Measurements from ENCODE around the gene GDF10.

GRCh38 chr10:47351899-47352815, 52.2 kb downstream of the GDF10 start:
- TF ChIP-seq POLR2AphosphoS5 (IDR thresholded peaks at IDR 0.05) (no peak), CTCF (IDR thresholded peaks at IDR 0.05; ENCODE audit: poor library complexity, severe bottlenecking) (no peak), EZH2 (IDR thresholded peaks at IDR 0.05; ENCODE audit: borderline replicate concordance, insufficient read depth, low read length, poor library complexity, severe bottlenecking) (no peak), RAD21 (conservative IDR thresholded peaks at IDR 0.05) (no peak), TAF1 (IDR thresholded peaks at IDR 0.05; ENCODE audit: low read depth) (no peak), EP300 (conservative IDR thresholded peaks at IDR 0.05; ENCODE audit: poor library complexity, severe bottlenecking) (no peak), MXI1 (conservative IDR thresholded peaks at IDR 0.05; ENCODE audit: poor library complexity, severe bottlenecking) (no peak), SMC3 (conservative IDR thresholded peaks at IDR 0.05; ENCODE audit: poor library complexity) (no peak)

Measured in neural cell (in vitro differentiated cells).